HG03095 (cell line): ENCODE results near the gene OXNAD1.
A peak's percentile ranks its signal among the peaks of the same experiment; 100 is the strongest.

Experiments
- ATAC-seq: cut with Tn5 transposase; IDR thresholded peaks from one replicate; pipeline ENCODE4 v1.9.1; 2021; ENCODE audit warnings: moderate library complexity; ENCODE audit not compliant: unreplicated experiment

Gene OXNAD1

DNA sequence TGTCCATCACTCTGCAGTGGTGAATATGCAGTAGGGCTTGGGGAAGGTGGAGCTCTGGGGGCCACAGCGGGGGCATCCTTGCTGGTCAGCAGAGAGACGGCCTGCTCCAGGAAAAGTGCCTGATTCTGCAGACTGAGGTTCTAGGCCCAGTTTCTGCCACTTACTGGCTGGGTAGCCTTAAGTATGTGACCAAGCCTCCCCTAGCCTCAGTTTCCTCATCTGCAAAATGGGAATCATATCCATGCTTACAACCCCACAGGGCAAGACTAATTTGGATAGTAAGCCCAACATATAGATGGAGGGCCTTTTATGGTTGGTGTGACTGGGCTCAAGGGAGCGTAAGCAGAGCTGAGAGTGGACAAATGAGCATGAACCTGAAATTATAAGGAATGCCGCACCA lies 60.8 kb downstream of the OXNAD1 start:
- ATAC-seq = no peak

DNA sequence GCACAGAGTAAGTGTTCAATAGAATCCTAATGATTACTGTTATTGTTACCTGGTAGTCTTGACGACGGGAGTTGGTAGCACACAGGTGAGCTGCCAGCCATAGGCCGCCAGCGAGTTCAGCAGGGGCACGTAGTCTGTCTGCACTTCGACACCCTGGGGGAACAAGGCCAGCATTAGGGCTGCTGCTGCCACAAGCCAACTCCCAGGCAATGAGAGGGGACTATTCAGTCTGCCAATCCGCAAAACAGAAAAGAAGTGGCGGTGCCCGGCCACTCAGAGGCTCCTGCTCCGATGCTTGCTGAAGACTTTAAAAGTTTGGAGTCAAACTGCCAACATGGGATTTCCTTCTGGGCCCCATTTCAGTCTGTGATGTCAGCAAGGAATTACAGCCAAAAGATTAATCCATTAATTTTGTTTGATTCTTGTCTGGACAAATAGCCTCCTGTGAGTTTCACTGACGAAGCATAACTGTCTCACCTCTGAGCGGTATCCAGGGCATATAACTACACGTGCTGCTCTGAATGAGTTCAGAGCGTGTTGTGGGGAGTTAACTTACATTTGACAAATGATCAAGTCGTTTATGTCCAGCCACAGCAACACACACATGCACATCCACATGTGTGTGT lies 61.8 kb downstream of the OXNAD1 start:
- ATAC-seq = no peak

DNA sequence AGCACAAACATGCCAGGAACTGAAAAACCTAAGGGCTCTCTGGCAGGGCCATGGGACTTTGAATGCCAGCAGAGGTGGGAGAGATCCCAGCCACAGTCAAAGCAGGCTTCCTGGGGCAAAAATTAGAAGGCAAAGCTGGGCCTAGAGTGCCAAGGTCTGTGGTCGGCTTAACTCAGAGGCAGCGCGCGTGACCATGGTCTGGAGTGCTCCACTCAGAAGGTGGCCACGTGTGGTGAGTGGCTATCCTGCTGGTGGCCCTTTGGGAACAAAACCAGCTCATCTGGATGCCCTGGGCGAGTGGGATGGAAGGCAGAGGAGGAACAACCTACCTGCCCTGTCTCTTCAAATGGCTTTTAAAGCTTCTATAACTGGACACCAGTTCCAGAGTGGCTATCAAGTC lies 63.1 kb downstream of the OXNAD1 start:
- ATAC-seq = no peak

DNA sequence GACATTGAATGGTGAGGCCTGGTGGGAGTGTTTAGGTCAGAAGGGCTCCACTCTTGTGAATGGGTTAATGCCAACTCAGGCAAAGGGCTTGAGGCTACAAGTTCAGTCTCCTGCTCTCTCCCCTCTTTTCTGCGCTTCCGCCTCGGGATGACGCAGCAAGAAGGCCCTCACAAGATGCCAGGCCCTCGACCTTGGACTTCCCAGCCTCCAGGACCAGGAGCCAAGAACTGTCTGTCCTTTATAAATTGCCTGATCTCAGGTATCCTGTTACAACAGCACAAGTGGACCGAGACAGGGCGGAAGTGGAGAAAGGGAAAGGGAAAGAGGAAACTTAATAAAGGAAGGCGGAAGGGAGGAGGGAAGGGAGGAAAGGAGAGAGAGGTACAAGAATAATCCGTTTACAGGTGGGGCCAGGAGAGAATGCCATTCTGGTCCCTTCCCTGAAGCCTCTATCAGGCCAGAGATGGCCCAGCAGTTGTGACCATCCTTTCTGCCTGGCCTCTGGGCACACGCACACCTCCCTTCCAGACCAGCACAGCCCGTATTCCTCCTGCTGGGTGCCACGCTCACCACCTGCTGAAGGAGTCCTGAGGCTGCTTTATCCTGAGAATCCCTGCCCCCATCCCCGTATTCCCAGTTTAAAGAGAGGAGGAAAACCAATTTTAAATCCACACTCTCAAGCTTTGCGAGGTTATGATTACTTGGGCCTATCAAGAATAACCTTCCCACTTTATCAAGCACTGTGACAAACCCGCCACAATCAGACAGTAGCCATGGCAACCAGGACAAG lies 64.2 kb downstream of the OXNAD1 start:
- no peak for ATAC-seq

DNA sequence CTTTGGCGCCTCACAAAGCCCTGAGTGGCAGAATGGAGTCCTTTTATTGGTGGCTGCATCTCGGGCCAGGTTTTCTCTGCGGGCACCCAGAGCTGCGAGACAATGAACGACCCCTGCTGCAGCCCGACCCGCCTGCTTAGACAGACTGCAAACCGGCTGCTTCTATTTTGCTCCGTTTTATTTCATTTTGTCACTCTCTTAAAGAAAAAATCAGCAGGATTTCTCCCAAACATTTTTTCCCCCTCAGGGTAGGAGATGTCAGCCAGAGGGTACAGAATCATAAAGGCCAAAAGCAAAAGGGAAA lies 64.8 kb downstream of the OXNAD1 start:
- ATAC-seq = no peak

DNA sequence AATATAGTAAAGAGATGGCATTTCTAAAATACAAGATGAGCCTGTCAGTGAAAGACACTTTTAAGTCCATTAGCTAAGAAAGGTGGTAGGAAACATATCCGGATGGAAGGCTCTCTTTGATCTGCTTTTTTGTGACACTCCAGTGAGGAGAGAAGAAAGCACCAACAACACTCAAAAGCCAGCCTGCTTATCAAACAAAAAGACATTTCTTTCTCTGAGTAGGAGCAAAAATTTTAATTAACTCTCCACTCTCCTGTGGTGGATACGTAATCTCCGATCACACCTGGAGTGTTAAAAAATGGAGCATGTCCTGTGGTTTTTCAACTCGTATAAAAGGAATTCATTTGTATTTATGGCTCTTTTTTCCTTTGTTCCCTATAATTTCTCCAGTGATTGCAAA lies 65.3 kb downstream of the OXNAD1 start:
- ATAC-seq = no peak

DNA sequence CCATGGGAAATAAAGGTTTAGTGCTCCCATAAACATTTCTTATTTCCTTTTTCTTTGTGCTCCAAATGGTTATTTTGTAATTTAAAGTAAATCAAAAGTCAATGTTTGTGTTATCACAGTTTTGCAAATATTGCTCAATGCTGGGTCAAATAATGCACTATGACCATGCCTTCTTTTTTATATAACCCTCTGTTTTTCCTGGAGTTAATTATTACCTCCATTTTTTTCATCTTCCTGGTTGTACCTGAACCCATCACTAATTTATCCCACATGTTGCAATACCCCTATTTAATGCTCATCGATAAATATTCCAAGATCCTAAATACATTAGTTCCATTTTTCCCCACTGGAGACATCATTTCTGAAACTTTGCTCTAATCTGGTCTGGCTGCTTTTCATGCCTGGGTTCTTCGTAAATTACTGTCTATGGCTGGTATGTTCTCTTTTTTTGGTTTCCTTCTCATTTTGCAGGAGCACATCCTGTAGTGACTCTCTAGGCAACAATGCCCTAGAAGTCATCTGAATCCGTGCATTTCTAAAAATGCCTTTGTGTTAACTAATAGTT lies 66.4 kb downstream of the OXNAD1 start:
- ATAC-seq = no peak

DNA sequence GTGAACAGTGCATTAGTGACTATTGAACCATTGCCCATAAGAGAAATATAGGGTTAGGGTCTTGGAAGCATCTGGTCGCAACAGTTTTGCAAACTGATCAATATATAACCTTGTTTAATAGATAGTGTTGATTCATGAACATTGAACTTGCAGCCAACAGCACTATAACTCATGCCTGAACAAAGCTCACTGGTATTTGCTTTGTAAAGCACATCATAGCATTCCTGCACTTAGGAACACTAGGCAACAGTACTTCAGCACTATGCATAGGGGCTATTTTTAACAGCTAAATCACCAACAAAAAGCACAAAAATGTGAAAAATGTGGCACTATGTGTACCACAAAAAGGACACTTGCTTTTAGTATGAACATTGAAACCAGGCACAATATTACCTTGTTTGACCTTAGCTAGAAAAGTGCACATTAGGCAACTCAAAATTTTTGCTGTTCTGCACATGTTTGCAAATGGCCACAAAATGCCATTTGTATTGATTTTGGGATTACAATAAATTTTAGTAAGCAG lies 68.0 kb downstream of the OXNAD1 start:
- no peak for ATAC-seq

DNA sequence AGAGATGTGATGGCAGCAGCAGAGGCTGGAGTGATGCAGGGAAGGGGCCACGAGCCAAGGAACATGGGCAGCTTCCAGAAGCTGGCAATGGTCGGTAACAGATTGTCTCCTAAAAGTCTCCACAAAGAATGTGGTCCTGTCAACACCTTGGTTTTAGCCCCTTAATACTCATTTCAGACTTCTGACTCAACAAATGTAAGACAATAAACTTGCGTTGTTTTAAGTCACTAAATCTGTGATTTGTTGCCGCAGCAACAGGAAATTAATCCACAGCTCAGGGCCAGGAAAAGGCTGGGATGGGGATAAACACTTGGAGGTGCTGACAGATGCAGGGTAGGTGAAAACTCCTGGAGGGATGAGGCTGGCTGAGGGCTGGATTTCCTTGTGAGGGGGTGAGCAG lies 69.9 kb downstream of the OXNAD1 start:
- no peak for ATAC-seq

DNA sequence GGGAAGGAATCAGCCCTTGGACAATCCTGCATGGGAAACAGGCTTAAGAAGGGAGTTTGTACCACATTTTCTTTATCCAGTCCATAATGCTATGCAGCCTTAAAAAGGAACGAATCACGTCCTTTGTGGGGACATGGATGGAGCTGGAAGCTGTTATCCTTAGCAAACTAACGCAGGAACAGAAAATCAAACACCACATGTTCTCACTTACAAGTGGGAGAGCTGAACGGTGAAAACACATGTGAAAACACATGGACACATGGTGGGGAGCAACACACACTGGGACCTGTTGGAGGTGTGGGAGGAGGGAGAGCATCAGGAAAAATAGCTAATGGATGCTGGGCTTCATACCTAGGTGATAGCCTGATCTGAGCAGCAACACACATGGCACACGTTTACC lies 70.3 kb downstream of the OXNAD1 start:
- ATAC-seq = no peak

DNA sequence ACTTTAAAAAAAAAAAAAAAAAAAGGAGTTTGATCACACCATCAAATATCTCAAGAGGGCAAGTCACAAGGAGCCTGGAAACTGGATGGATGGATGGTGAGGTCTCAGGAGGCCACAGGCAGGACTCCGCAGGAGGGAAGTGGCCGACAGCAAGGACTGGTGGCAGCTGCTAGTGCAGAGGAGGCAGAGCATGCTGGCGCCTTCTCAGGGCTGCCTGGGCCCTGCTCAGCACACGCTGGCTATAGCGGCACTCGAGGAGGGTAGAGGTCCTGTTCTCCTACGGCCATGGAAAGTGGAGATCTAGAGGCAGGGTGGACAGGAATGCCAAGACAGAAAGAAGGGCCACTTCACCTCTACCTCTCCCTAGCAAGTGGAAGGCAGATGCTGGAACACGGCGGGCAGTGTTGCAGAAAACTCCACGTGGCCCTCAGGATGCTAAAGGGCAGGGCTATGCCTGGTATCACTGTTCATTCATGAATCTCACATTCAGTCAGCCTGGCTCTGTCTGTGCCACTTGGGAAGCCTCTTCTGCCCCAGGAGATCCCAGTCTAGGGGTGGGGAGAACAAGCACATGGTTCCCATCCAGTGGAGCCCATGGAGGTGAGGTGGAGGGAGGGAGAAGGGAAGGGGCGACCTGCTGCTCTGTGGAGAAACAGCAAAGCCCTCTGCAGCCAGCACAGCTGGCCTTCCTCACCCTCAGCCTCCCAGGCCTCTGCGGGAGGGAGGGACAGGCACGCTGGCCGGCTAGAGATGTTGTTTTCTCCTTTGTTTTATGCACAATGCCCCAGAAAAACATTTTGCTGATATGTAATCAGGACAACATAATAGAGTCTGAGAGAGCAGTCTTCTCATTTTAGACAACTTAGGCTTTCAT lies 71.0 kb downstream of the OXNAD1 start:
- no peak for ATAC-seq

DNA sequence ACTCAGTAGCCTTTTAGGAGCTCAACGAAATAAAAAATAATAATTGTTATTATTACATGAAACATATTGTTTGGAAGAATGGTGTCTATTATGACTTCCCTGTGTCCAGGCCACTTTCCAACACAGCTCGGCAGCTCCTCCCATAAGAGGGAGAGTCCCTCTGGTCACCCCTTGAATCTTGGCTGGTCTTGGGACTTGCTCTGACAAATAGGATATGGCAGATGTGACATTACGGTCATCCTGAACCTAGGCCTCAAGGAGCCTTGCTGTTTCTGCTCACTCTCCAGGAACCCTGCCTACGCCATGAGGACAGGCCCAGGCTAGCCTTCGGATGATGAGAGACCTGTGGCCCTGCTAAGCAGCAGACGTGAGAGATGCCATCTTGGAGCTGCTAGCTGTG lies 71.8 kb downstream of the OXNAD1 start:
- ATAC-seq = no peak

DNA sequence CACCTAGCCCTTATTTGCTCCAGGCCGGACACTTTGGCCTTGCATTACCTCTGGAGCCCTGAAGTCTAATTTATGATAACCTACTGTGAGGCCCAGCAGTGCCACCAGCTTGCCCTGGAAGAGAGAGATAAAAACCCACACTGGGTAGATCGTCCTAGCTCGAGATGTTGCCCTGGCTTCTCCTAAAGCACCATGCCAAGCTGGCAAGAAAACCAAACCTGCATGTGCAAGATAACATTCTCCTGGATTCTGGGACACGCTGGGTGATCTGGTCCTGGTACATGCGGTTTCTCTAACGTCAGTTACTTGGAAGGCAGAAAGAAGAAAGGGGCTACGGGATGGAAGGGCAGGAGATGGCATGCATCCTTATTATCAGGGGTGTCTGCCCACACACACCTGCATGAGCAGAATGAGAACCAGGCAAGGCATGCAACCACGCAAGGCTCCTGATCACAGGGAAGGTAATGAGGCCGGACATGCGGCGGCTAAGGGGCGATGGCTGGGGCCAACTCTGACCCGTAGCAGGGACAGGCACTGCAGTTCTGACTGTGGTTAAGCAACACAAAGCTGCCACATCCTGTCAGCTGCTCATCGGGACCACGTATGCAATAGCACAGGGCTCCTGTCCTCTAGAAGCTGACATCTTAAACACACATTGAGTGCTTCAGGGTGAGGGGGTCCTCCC lies 73.0 kb downstream of the OXNAD1 start:
- peak; percentile 78 for ATAC-seq

DNA sequence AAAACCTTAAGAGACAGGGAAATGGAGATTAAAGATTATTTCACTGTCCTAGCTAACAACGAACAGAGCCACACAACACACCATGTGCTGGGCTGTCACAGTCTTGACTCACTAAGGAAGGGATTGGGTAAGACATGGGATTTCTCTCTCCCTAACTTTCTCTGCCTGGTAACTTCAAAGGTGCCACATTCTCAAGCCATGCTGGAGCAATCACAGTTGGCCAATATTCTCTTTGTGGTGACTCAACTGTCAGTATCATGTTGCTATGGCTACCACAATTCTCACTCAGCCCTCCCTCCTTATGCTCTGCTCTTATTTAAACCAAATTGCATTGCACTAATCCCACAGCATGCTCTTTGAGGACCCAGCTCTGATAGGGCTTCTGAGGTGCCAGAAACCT lies 74.0 kb downstream of the OXNAD1 start:
- peak; percentile 53 for ATAC-seq

DNA sequence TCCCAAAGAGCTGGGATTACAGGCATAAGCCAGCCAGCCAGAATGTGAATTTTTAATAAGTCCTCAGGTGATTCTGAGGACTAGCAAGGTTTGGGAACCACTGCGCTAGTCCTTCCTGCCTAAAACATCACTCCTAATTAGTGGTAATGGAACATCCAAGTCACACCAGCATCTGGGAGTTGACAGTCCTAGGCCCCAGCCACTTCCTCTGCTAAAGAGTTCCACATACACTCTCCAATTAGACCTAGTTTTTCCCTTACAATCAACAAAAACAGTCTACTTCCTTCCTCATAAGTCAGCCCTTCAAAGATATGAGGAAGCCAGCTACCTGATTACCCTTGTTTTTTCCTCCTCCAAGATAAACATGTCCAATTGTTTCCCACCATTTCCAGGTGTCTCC lies 78.1 kb downstream of the OXNAD1 start:
- no peak for ATAC-seq

DNA sequence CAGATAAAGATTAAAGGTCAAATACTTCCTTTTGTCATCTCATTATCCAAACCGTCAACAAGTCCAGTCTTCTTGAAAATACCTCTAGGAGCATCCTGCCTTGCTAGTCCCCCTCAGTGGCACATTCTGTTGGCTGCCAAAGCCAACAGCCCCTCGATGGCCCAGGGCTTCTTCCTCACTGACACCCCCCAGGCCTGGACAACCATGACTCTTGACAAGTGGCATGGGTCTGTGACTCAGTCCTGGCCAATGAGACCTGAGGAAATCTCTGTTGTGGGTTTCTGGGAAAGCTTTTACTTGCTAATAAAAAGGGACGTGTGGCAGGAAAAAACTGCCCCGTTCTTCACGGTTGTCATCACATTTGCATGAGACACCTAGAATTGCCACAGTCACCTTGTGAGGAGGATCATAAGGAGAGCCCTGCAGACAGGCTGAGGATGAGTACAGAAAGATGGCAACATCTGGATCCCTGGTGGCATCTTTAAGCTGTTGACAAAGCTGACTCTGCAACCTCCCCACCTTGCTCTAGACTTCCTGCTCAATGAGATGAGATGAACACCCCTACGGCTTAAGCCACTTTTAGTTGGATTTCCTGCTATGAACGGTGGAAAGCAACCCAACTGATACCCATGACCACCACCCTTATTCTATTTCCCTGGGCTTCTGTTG lies 81.5 kb downstream of the OXNAD1 start:
- no peak for ATAC-seq

DNA sequence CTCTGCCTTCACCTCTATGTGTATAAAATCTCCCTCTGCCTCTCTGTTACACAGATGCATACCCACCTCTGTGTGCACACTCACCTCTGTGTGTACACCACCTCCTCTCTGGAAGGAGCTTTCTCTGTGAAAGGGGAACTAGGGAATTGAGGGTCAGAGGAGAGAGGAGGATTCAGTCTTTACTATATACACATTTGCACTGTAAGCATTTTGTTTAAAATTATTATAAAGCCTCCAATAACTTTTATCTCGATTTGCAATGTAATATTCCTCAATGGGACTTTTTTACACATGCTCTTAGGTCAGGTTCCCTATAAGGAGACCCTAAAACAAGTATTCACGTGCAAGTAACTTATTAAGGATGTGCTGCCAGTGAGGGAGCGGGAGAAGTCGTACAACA lies 82.5 kb downstream of the OXNAD1 start:
- ATAC-seq = no peak

DNA sequence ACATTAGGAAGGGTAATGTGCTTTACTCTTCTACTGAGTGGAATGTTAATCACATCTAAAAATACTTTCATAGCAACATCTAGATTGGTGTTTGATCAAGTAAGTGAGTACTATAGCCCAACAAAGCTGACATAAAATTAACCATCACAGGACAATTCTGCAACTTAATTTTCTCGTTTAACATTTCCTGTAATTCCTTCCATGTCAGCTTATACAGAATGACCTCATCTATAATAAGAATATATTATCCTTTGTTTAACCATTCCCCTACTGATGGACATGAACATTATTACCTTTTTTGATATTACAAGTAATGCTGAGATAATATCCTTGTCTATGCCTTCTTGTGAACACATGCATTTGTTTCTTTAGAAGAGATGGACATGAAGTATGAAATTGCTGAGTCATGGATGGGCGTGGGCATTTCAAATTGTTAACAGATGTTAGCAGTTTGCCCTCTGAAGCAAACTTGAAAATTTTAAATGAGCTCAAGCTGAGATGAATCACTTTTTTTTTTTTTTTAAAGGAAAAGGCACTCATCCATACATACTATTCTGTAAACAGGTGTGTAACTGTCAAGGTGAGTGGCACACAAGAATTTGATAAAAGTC lies 85.1 kb downstream of the OXNAD1 start:
- ATAC-seq = no peak

DNA sequence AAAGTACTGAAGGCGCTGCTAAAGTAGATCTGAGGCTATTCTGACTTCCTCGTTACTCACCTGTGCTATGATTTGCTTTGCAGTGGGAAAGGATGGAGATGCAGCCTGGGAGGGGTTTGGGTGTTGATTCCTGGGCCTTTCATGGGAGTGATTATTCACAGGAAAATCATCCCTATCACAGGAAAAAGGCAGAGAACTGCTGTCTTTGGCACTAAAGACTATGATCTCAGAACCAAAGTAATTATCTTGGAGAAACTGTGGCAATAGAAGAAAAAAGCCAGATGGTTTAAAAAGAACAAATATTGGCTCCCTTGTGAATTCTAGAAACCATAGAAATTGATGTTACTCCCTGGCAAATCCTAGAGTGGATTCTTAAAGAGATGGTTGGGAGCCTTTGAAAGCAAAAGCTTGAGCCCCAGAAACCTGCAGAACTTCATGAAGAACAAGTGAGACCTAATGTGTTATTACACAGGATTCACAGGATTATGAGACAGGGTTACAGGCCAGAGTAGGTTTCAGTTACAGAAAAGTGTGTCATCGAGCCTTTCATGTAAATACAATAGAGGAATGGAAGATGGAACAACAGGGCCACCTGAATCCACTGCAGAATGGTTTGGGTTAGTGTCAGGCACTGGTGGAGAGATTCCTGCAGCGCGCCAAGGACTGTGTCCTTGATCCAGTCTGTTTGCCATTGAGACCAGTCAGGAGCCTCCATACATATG lies 85.7 kb downstream of the OXNAD1 start:
- ATAC-seq = no peak
